ENCODE results near the gene RAB14.

RAB14 gene

DNA sequence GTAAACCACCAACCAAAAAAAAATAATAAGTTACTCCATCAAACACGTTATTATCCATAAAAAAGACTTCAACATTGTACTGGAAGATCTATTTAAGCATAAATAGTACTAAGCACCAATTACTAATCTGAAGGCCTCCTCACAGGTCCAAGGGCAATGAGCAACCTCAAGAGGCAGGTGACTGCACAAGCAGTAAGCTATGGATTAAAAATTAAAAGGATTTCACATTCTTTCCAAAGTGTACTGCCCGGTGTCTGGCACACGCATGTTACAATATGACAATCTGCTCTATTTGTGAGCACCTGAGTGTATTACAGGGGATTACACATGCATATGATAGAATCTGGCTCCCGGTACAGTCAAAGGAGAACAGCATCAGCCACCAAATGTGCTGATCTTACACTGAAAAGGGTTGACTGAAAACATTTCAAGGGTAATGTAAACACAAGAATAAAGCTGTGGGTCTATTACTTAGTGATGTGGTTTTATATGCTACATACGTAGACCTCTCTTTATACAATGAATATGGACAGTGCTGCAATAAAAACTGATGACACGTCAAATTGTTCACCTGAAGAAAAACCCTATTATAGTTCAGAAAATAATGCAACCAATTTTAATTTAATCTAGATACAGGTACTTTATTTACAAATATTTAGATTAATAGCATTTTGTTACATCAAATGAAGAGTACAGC, 22.8 kb downstream of the RAB14 start:
- TF ChIP-seq, protein P1, sequence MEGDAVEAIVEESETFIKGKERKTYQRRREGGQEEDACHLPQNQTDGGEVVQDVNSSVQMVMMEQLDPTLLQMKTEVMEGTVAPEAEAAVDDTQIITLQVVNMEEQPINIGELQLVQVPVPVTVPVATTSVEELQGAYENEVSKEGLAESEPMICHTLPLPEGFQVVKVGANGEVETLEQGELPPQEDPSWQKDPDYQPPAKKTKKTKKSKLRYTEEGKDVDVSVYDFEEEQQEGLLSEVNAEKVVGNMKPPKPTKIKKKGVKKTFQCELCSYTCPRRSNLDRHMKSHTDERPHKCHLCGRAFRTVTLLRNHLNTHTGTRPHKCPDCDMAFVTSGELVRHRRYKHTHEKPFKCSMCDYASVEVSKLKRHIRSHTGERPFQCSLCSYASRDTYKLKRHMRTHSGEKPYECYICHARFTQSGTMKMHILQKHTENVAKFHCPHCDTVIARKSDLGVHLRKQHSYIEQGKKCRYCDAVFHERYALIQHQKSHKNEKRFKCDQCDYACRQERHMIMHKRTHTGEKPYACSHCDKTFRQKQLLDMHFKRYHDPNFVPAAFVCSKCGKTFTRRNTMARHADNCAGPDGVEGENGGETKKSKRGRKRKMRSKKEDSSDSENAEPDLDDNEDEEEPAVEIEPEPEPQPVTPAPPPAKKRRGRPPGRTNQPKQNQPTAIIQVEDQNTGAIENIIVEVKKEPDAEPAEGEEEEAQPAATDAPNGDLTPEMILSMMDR (IDR thresholded peaks at IDR 0.05; ENCODE audit: insufficient read depth, low read depth, low read length, missing control alignments): no peak
- no peak for DNase-seq (ENCODE audit: low read depth)

DNA sequence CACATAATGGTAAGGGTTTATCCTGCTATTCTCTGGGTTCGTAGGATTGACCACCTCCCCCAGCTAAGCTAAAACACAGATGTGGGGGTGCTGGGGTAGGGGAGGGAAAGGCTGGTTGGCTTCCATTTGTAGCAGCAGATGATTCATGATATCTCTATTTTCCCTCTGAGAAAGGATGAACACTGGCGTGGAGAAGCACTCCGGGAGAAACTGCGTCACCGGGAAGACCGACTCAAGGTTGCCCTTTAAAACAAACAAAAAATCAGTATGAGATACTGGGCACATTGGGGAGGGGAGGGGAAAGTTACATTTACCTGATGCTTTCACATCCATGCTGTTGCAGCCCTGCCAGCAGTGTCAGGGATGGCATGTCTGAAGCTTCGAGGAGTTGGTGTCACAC, 28.2 kb downstream of the RAB14 start:
- DNase-seq (ENCODE audit: low read depth): no peak
- TF ChIP-seq, protein P1 (IDR thresholded peaks at IDR 0.05; ENCODE audit: insufficient read depth, low read depth, low read length, missing control alignments): no peak

More for the DNA sequence above, 22.8 kb downstream of the RAB14 start:
- no peak overlapping the region for H3K4me3 ChIP-seq (ENCODE audit: low read length)

DNA sequence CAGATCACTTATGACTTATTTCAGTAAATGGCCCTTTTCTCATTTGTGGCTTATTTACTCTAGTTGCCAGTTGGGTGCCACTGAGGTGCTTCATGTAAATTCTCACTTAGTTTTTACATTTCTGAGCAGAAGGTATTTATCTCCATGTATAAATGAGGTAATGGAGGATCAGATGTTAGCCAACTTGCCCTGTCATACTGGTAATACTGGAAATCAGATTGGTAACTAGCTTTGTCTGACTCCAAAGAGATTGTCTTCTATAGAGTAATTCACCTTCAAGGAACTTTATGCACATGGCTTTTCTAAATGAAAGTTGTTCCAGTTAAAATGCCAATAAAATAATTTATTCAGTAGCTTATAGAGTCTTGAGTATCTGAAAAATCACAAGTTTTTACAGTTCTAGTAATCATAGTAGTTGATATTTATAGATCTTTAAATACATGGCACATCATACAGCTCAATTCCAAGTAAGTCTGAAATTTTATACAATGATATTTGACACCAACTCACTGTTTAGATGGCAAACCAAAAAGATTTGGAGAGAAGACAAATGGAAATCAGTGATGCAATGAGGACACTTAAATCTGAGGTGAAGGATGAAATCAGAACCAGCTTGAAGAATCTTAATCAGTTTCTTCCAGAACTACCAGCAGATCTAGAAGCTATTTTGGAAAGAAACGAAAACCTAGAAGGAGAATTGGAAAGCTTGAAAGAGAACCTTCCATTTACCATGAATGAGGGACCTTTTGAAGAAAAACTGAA, 28.8 kb downstream of the RAB14 start:
- H3K4me3 ChIP-seq (ENCODE audit: low read length): no peak overlapping the region
- TF ChIP-seq, protein P1 (IDR thresholded peaks at IDR 0.05; ENCODE audit: insufficient read depth, low read depth, low read length, missing control alignments): no peak
- peak; percentile 58 for DNase-seq (ENCODE audit: low read depth)

More for the DNA sequence above, 28.2 kb downstream of the RAB14 start:
- H3K4me3 ChIP-seq (ENCODE audit: low read length): no peak overlapping the region

DNA sequence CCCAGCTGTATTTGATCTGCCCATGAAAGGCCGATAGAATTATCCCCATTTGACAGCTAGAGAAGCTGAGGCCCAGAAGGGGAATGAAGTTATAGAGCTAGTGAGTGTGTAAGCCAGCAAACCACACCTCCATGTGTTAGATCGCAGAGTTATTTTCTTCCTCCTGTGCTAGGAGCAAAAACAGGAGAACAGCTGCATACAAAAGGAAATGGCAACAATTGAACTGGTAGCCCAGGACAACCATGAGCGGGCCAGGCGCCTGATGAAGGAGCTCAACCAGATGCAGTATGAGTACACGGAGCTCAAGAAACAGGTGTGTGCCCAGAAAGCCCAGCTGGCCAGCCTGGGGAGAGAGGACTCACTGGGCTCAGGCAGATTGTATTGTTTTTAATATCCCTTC, 30.4 kb downstream of the RAB14 start:
- TF ChIP-seq, protein P1 (IDR thresholded peaks at IDR 0.05; ENCODE audit: insufficient read depth, low read depth, low read length, missing control alignments): no peak
- no peak overlapping the region for H3K4me3 ChIP-seq (ENCODE audit: low read length)
- DNase-seq (ENCODE audit: low read depth): no peak

DNA sequence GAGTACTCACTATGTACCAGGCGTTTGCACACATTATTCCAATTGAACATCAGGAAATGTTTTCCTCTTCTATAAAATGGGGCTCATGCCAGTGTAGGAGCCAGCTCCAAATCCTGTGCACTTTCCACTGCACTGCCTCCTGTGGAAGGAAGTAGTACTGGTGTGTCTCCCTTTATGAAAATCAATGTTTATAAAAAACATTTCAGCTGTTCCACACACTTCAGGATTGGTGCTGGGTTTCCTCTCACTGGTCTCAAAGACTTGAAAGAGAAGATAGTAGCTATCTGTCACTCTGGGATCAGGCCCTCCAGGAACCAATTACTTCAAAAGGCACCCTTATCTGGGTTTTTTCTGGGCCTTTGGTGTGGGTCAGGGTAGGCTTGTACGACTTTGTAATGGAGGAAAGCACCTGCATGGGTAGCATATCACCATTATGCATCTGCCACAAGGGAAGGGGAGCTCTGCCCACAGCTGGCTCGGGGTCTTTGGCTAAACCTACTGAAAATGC, 32.5 kb downstream of the RAB14 start:
- no peak overlapping the region for H3K4me3 ChIP-seq (ENCODE audit: low read length)
- TF ChIP-seq, protein P1 (IDR thresholded peaks at IDR 0.05; ENCODE audit: insufficient read depth, low read depth, low read length, missing control alignments): peak; percentile 58
- peak; percentile 25 for DNase-seq (ENCODE audit: low read depth)

DNA sequence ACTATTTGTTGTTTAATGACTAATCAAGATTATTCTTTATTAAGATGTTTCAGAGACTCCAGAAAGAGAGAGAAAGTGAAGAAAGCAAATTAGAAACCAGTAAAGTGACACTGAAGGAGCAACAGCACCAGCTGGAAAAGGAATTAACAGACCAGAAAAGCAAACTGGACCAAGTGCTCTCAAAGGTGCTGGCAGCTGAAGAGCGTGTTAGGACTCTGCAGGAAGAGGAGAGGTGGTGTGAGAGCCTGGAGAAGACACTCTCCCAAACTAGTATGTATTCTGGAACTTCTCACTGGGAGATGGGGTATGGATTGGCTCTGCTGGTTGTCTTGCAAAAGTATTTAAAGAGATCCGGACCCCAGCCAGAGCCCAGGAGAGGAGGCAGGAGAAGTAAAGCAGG, 33.6 kb downstream of the RAB14 start:
- no peak overlapping the region for H3K4me3 ChIP-seq (ENCODE audit: low read length)
- DNase-seq (ENCODE audit: low read depth): no peak
- TF ChIP-seq, protein P1 (IDR thresholded peaks at IDR 0.05; ENCODE audit: insufficient read depth, low read depth, low read length, missing control alignments): no peak

Data from epithelial cell of esophagus (primary cell).